GM12878 (cell line): ENCODE measurements around the gene CYP2U1. TPM values are rescaled to one million over a fixed set of nuclear protein-coding genes. Genes with fewer than 3 reads are reported as not detected.

Experiments used
- ATAC-seq: fragments of 200-7000 bp; cut with Tn5 transposase; 3 replicates; pipeline ENCODE4 v1.9.1; 2020; ENCODE audit warnings: mild to moderate bottlenecking, moderate library complexity
- BruUV-seq: library from RNA; stranded (reverse); fragments of 400-500 nt; replicated peaks from 2 replicates; lab custom pipeline; 2021; lab: Mats Ljungman, UMichigan
- CTCF ChIA-PET: fragments of 300-600 bp; sonication (Branson Sonifier 250); formaldehyde crosslinking; extraction: SDS; loops from one replicate; lab custom pipeline; 2021; ENCODE audit warnings: inconsistent platforms; lab: Yijun Ruan, JAX
- POLR2A ChIA-PET: fragments of 350-600 bp; formaldehyde crosslinking; extraction: SDS; loops from one replicate; lab custom pipeline; 2021; ENCODE audit warnings: inconsistent platforms; lab: Charles Lee
- RAD21 ChIA-PET: fragments of 300-600 bp; sonication (Branson Sonifier 250); formaldehyde crosslinking; loops from one replicate; lab custom pipeline; 2023; ENCODE audit warnings: antibody characterized with exemption; ENCODE audit not compliant: unreplicated experiment; lab: Charles Lee
- SMC1A ChIA-PET: fragments of 300-600 bp; sonication (Branson Sonifier 250); formaldehyde crosslinking; loops from one replicate; lab custom pipeline; 2023; ENCODE audit not compliant: unreplicated experiment, uncharacterized antibody; lab: Charles Lee
- DNase-seq: peaks from one replicate; pipeline ENCODE4 v3.0.0-alpha.2; 2011; ENCODE audit warnings: low read depth, low spot score
- FAIRE-seq: peaks from 3 replicates; lab custom pipeline; 2011; peaks lifted over from hg19 to GRCh38; lab: Jason Lieb, UNC
- H2AFZ ChIP-seq: 2 replicates; pipeline ENCODE4 v1.6.0; 2011; ENCODE audit warnings: low read depth, low read length, control low read depth; ENCODE audit not compliant: control insufficient read depth
- H3K27ac ChIP-seq: 2 replicates; pipeline ENCODE4 v1.5.1; 2011; ENCODE audit warnings: control low read depth; ENCODE audit not compliant: control insufficient read depth, insufficient read depth
- H3K27me3 ChIP-seq, 2 experiments: replicated peaks in 1 of 2; 2 replicates each; pipeline versions ENCODE4 v1.6.0 to v1.6.1; 2011; ENCODE audit warnings: low read length in 1 of 2; ENCODE audit not compliant: control insufficient read depth in 2 of 2, insufficient read depth in 2 of 2
- H3K36me3 ChIP-seq, 2 experiments: 2 replicates each; pipeline ENCODE4 v1.5.1; 2011; ENCODE audit warnings: low read length in 1 of 2; ENCODE audit not compliant: control insufficient read depth in 2 of 2, insufficient read depth in 2 of 2
- H3K4me1 ChIP-seq: 2 replicates; pipeline ENCODE4 v1.6.1; 2011; ENCODE audit warnings: mild to moderate bottlenecking, low read length, moderate library complexity, mixed read lengths; ENCODE audit not compliant: control insufficient read depth, insufficient read depth
- H3K4me2 ChIP-seq: 2 replicates; pipeline ENCODE4 v1.6.0; 2011; ENCODE audit warnings: control low read depth; ENCODE audit not compliant: control insufficient read depth, insufficient read depth
- H3K4me3 ChIP-seq: fragments of 200-600 bp; sonication (generic); 2 replicates; pipeline ENCODE4 v1.5.1; 2016
- H3K79me2 ChIP-seq: 2 replicates; pipeline ENCODE4 v1.6.0; 2011; ENCODE audit warnings: low read length; ENCODE audit not compliant: control insufficient read depth, insufficient read depth
- H3K9ac ChIP-seq: 2 replicates; pipeline ENCODE4 v1.8.0; 2011; ENCODE audit warnings: low read length, control low read depth, mixed read lengths; ENCODE audit not compliant: control insufficient read depth, insufficient read depth
- H3K9me3 ChIP-seq: replicated peaks from 3 replicates; pipeline ENCODE4 v1.5.1; 2011; ENCODE audit warnings: mild to moderate bottlenecking, low read length; ENCODE audit not compliant: control insufficient read depth, insufficient read depth
- H4K20me1 ChIP-seq: 2 replicates; pipeline ENCODE4 v1.6.0; 2011; ENCODE audit not compliant: control insufficient read depth, insufficient read depth
- BACH1 ChIP-seq: fragments of 450-650 bp; IDR thresholded peaks from 2 replicates; pipeline ENCODE4 v1.6.1; 2017; ENCODE audit warnings: mild to moderate bottlenecking, borderline replicate concordance
- BCLAF1 ChIP-seq: fragments of 450-650 bp; IDR thresholded peaks from 2 replicates; pipeline ENCODE4 v1.6.1; 2017; ENCODE audit warnings: antibody characterized with exemption, mild to moderate bottlenecking, moderate library complexity
- FOS ChIP-seq: IDR thresholded peaks from 3 replicates; pipeline ENCODE4 v1.6.1; 2011; ENCODE audit warnings: borderline replicate concordance; ENCODE audit not compliant: insufficient read length; ENCODE audit errors: extremely low read depth
- HDAC2 ChIP-seq: fragments of 200-600 bp; sonication (generic); IDR thresholded peaks from 2 replicates; pipeline ENCODE4 v1.6.1; 2017
- SMAD5 ChIP-seq: IDR thresholded peaks from 2 replicates; pipeline ENCODE4 v1.6.1; 2016; ENCODE audit warnings: antibody characterized with exemption, low read depth
- WGBS: methylation state at CpG from one replicate; pipeline ENCODE4 v1.1.6; 2016; ENCODE audit warnings: low lambda C conversion rate; ENCODE audit not compliant: insufficient replicate concordance, insufficient coverage; ENCODE audit errors: missing lambda C conversion rate; 5-methylcytosine and 5-hydroxymethylcytosine counted together
- in situ Hi-C: fragments of 300-500 bp; cut with MboI; formaldehyde crosslinking; loops from 9 replicates; pipeline ENCODE4 v1.14.3; 2018; ENCODE audit warnings: mixed read lengths
- intact Hi-C: fragments of 100-400 bp; cut with micrococcal nuclease; formaldehyde crosslinking; loops from one replicate; pipeline ENCODE4 v1.14.2; 2022; ENCODE audit not compliant: unreplicated experiment
- polyA plus RNA-seq, 11 experiments: library from polyadenylated mRNA; depleted of rRNA in 4 of 11; unstranded in 6 of 11; stranded (reverse) in 5 of 11; fragments of >200 nt; fragmentation: Nextera tagmentation in 4 of 11; fragmentation: Illumina TruSeq in 1 of 11; extraction: Ambion mirVana in 4 of 11; extraction: Trizol in 1 of 11; gene quantifications; 1 replicate in 1 of 11; 2 replicates in 10 of 11; pipeline versions ENCODE4 v1.2.1 to v1.2.3, GENCODE V29; 2011 to 2016; ENCODE audit warnings: inconsistent platforms in 2 of 11, missing spikeins in 2 of 11, low read depth in 1 of 11
- total RNA-seq, 4 experiments: library from RNA; depleted of rRNA in 3 of 4; stranded (reverse); fragments of >200 nt in 3 of 4; fragmentation: Illumina TruSeq in 1 of 4; extraction: Trizol in 1 of 4; gene quantifications; 2 replicates each; pipeline versions ENCODE4 v1.2.1 to v1.2.3, GENCODE V29; 2013 to 2021

The CYP2U1 gene
- total and polyA plus RNA-seq, 10 of the 15 experiments (the other 5 are each of a cell fraction or from before 2014, with no cell fraction given), result 0.41 to 3.4 (median 2.9) TPM

DNA sequence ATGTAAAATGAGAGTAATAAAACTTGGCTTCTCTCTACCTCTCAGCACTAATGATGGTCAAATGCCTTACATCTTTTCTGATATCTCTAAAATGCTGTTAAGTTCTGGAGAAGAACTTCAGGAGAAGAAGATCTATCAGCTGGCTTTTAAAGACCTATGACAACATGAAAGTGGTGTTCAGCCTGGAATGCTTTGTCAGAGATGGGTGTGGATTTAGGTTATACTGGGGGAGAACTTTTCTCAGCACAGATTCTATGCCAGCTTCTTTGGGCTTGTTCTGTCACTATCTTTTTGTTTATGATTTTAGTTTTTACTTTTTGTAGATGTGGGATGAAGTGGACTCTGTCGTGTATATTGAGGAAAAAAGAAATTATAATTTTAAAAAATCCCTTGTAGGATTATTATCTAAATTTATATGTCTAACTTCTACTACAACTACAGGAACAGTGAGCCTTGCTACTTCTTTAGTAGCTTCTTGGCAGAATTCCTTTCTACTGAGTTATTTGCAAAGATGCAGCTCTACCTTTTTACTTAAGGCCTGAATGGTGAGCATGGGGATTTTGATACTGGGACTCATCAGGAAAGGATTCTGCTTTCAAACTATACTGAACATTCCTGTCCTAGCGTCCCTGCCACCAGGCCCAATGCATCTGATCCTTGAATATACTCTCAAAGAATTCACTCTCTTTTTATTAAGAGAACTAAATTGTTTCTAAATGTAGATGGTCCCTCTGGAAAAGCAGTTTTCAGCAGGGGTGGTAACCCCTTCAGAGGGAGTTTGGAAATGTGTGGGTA is 19.6 kb downstream of the CYP2U1 start:
- no peak for ATAC-seq
- no TSS peak for BruUV-seq
- Histone ChIP-seq H3K27me3 (no peaks in the 10 kb centered on the region), H3K9me3 (no peaks in the 10 kb centered on the region), H3K36me3 (no peaks in the 10 kb centered on the region), H3K9ac (no peak overlapping the region), H4K20me1 (no peaks in the 10 kb centered on the region), H3K4me3 (no peak overlapping the region), H2AFZ (no peak overlapping the region), H3K79me2 (no peaks in the 10 kb centered on the region), H3K4me2 (no peak overlapping the region), H3K4me1 (no peaks in the 10 kb centered on the region), H3K27ac (no peak overlapping the region)
- 68% methylated on average over 2 of the region's 2 CpGs for WGBS
- ChIA-PET SMC1A (no interaction called here), RAD21 (no interaction called here), CTCF (no interaction called here), POLR2A (no interaction called here)
- FAIRE-seq, result no peak
- in situ Hi-C loops (no loop called here), intact Hi-C loops (no loop called here)
- no peak for TF ChIP-seq SMAD5
- TF ChIP-seq BACH1, result no peak
- TF ChIP-seq HDAC2, result no peak
- TF ChIP-seq FOS, result no peak
- TF ChIP-seq BCLAF1, result no peak
- DNase-seq, result no peak
